ENCODE data around the gene GATAD2A.

- TF ChIP-seq, protein P1, sequence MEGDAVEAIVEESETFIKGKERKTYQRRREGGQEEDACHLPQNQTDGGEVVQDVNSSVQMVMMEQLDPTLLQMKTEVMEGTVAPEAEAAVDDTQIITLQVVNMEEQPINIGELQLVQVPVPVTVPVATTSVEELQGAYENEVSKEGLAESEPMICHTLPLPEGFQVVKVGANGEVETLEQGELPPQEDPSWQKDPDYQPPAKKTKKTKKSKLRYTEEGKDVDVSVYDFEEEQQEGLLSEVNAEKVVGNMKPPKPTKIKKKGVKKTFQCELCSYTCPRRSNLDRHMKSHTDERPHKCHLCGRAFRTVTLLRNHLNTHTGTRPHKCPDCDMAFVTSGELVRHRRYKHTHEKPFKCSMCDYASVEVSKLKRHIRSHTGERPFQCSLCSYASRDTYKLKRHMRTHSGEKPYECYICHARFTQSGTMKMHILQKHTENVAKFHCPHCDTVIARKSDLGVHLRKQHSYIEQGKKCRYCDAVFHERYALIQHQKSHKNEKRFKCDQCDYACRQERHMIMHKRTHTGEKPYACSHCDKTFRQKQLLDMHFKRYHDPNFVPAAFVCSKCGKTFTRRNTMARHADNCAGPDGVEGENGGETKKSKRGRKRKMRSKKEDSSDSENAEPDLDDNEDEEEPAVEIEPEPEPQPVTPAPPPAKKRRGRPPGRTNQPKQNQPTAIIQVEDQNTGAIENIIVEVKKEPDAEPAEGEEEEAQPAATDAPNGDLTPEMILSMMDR (IDR thresholded peaks at IDR 0.05), result no peak
- no peak for TF ChIP-seq POLR2A (IDR thresholded peaks at IDR 0.05)
These were observed 48.4 kb upstream of the GATAD2A start for GRCh38 chr19:19356901-19357566.
